HEK293 (cell line): ENCODE data around the gene FRMD6.

Source experiments
- CTCF ChIA-PET: fragments of 350-600 bp; formaldehyde crosslinking; extraction: SDS; loops from one replicate; lab custom pipeline; 2021; ENCODE audit warnings: antibody characterized with exemption; lab: Yijun Ruan, JAX
- POLR2A ChIA-PET: fragments of 300-600 bp; formaldehyde crosslinking; extraction: SDS; loops from one replicate; lab custom pipeline; 2020; ENCODE audit warnings: antibody characterized with exemption, inconsistent platforms; lab: Yijun Ruan, JAX
- H3K27ac ChIP-seq: fragments of 200-500 bp; sonication (Bioruptor generic); 2 replicates; pipeline ENCODE4 v1.5.1; 2014; ENCODE audit warnings: low read depth, low read length, control low read depth, inconsistent platforms; ENCODE audit errors: extremely low read depth
- H3K36me3 ChIP-seq, 2 experiments: fragments of 200-500 bp in 1 of 2; sonication (Bioruptor generic) in 1 of 2; 1 replicate in 1 of 2; 2 replicates in 1 of 2; pipeline ENCODE4 v1.5.1; 2014 to 2017; ENCODE audit warnings: inconsistent platforms in 2 of 2, low read length in 2 of 2; ENCODE audit not compliant: control insufficient read depth in 2 of 2, insufficient read depth in 1 of 2
- H3K4me1 ChIP-seq: fragments of 200-500 bp; sonication (Bioruptor generic); 2 replicates; pipeline ENCODE4 v1.5.1; 2014; ENCODE audit warnings: mild to moderate bottlenecking, low read length, inconsistent platforms; ENCODE audit not compliant: control insufficient read depth, insufficient read depth
- H3K4me3 ChIP-seq: 2 replicates; pipeline ENCODE4 v1.5.1; 2011; ENCODE audit warnings: low read depth, mild to moderate bottlenecking, control low read depth, low read length, moderate library complexity
- H3K9me3 ChIP-seq: fragments of 200-500 bp; sonication (Bioruptor generic); 2 replicates; pipeline ENCODE4 v1.5.1; 2014; ENCODE audit warnings: low read depth, low read length, inconsistent platforms; ENCODE audit not compliant: control insufficient read depth, insufficient read depth
- BCL11A ChIP-seq: fragments of 450-650 bp; formaldehyde crosslinking; IDR thresholded peaks from 2 replicates; pipeline ENCODE4 v1.5.1; 2016; ENCODE audit warnings: low read depth, missing biosample characterization, missing genetic modification characterization
- BCL11B ChIP-seq: fragments of 450-650 bp; formaldehyde crosslinking; IDR thresholded peaks from 2 replicates; pipeline ENCODE4 v1.5.1; 2016; ENCODE audit warnings: low read depth, missing biosample characterization, missing genetic modification characterization
- GLIS2 ChIP-seq: fragments of 450-650 bp; formaldehyde crosslinking; IDR thresholded peaks from 2 replicates; pipeline ENCODE4 v1.5.1; 2016; ENCODE audit warnings: missing biosample characterization, missing genetic modification characterization
- KLF10 ChIP-seq: fragments of 450-650 bp; IDR thresholded peaks from 2 replicates; pipeline ENCODE4 v1.5.1; 2018; ENCODE audit warnings: missing biosample characterization, mild to moderate bottlenecking, missing genetic modification characterization
- KLF16 ChIP-seq: fragments of 450-650 bp; formaldehyde crosslinking; IDR thresholded peaks from 2 replicates; pipeline ENCODE4 v1.5.1; 2017; ENCODE audit warnings: missing biosample characterization, missing genetic modification characterization
- OSR2 ChIP-seq: fragments of 450-650 bp; formaldehyde crosslinking; IDR thresholded peaks from 2 replicates; pipeline ENCODE4 v1.5.1; 2016; ENCODE audit warnings: missing biosample characterization, missing genetic modification characterization
- PRDM1 ChIP-seq: fragments of 450-650 bp; formaldehyde crosslinking; IDR thresholded peaks from 2 replicates; pipeline ENCODE4; 2016; ENCODE audit warnings: missing biosample characterization, missing genetic modification characterization
- REPIN1 ChIP-seq: fragments of 450-650 bp; formaldehyde crosslinking; IDR thresholded peaks from 2 replicates; pipeline ENCODE4 v1.5.1; 2017; ENCODE audit warnings: missing biosample characterization, missing genetic modification characterization, low read depth
- SP3 ChIP-seq: fragments of 450-650 bp; formaldehyde crosslinking; IDR thresholded peaks from 2 replicates; pipeline ENCODE4 v1.5.1; 2016; ENCODE audit warnings: missing biosample characterization, missing genetic modification characterization
- TRIM28 ChIP-seq: IDR thresholded peaks from 2 replicates; pipeline ENCODE4 v1.6.1; 2011; ENCODE audit warnings: low read length, control low read depth, borderline replicate concordance
- ZBTB1 ChIP-seq: fragments of 450-650 bp; formaldehyde crosslinking; IDR thresholded peaks from 2 replicates; pipeline ENCODE4 v1.5.1; 2016; ENCODE audit warnings: missing biosample characterization, missing genetic modification characterization
- ZBTB48 ChIP-seq: fragments of 450-650 bp; formaldehyde crosslinking; IDR thresholded peaks from 2 replicates; pipeline ENCODE4 v1.5.1; 2016; ENCODE audit warnings: missing biosample characterization, missing genetic modification characterization
- ZNF112 ChIP-seq: fragments of 450-650 bp; formaldehyde crosslinking; IDR thresholded peaks from 2 replicates; pipeline ENCODE4 v1.5.0; 2017; ENCODE audit warnings: missing biosample characterization, missing genetic modification characterization
- ZNF133 ChIP-seq: fragments of 450-650 bp; formaldehyde crosslinking; IDR thresholded peaks from 2 replicates; pipeline ENCODE4 v1.5.1; 2016; ENCODE audit warnings: missing biosample characterization, missing genetic modification characterization
- ZNF138 ChIP-seq: fragments of 450-650 bp; formaldehyde crosslinking; IDR thresholded peaks from 2 replicates; pipeline ENCODE4 v1.5.1; 2016; ENCODE audit warnings: missing biosample characterization, missing genetic modification characterization, borderline replicate concordance
- ZNF184 ChIP-seq: fragments of 450-650 bp; IDR thresholded peaks from 2 replicates; pipeline ENCODE4 v1.5.1; 2018; ENCODE audit warnings: missing biosample characterization, mild to moderate bottlenecking, missing genetic modification characterization
- ZNF266 ChIP-seq: fragments of 450-650 bp; formaldehyde crosslinking; IDR thresholded peaks from 2 replicates; pipeline ENCODE4 v1.5.1; 2016; ENCODE audit warnings: missing biosample characterization, missing genetic modification characterization, low read depth
- ZNF335 ChIP-seq: fragments of 450-650 bp; formaldehyde crosslinking; conservative IDR thresholded peaks from 2 replicates; pipeline ENCODE4 v1.5.1; 2016; ENCODE audit warnings: missing biosample characterization, missing genetic modification characterization
- ZNF354C ChIP-seq: fragments of 450-650 bp; formaldehyde crosslinking; IDR thresholded peaks from 2 replicates; pipeline ENCODE4 v1.5.1; 2016; ENCODE audit warnings: missing biosample characterization, missing genetic modification characterization, low read depth, borderline replicate concordance
- ZNF416 ChIP-seq: fragments of 450-650 bp; formaldehyde crosslinking; IDR thresholded peaks from 2 replicates; pipeline ENCODE4 v1.5.1; 2016; ENCODE audit warnings: missing biosample characterization, missing genetic modification characterization
- ZNF488 ChIP-seq: fragments of 450-650 bp; formaldehyde crosslinking; IDR thresholded peaks from 2 replicates; pipeline ENCODE4 v1.5.1; 2016; ENCODE audit warnings: missing biosample characterization, missing genetic modification characterization
- ZNF580 ChIP-seq: fragments of 450-650 bp; formaldehyde crosslinking; IDR thresholded peaks from 2 replicates; pipeline ENCODE4 v1.5.1; 2016; ENCODE audit warnings: missing biosample characterization, missing genetic modification characterization
- ZNF600 ChIP-seq: fragments of 450-650 bp; formaldehyde crosslinking; IDR thresholded peaks from 2 replicates; pipeline ENCODE4 v1.5.1; 2016; ENCODE audit warnings: missing biosample characterization, missing genetic modification characterization
- ZNF704 ChIP-seq: fragments of 450-650 bp; formaldehyde crosslinking; IDR thresholded peaks from 2 replicates; pipeline ENCODE4 v1.5.1; 2016; ENCODE audit warnings: missing biosample characterization, missing genetic modification characterization
- ZNF837 ChIP-seq: fragments of 450-650 bp; formaldehyde crosslinking; IDR thresholded peaks from 2 replicates; pipeline ENCODE4 v1.5.1; 2016; ENCODE audit warnings: missing biosample characterization, missing genetic modification characterization
- TF ChIP-seq, protein P1 (sequence below): fragments of 450-650 bp; formaldehyde crosslinking; IDR thresholded peaks from 2 replicates; pipeline ENCODE4 v1.5.1; 2016; ENCODE audit warnings: missing biosample characterization, missing genetic modification characterization
- TF ChIP-seq, protein P2 (sequence below): fragments of 450-650 bp; formaldehyde crosslinking; IDR thresholded peaks from 2 replicates; pipeline ENCODE4 v1.5.1; 2016; ENCODE audit warnings: missing biosample characterization, missing genetic modification characterization, low read depth

The FRMD6 gene

DNA sequence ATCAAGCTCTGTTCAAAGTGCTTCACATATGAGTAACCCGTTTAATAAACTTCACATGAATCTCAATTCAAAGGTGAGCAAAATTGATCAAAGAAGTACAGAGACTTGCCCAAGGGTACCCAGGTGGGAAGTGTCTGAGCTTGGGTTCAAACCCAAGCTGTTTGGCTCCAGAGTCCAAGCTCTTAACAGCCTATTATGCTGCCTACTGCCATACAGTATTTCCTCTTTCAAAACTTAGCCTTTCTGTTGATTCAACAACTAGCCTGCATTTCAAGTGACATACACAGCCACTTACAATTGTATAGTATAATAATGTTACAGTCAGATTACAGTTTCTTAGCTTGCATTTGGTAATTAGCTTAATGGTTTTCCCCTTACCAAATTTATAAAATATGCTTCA lies 29.7 kb downstream of the FRMD6 start (continued):
- no peak for TF ChIP-seq GLIS2
- no peak for TF ChIP-seq SP3 (tag by site-specific recombination)
- TF ChIP-seq ZNF133 = no peak
- TF ChIP-seq ZNF704 (tag by site-specific recombination) = no peak
- no peak for TF ChIP-seq ZNF837 (tag by site-specific recombination)
- no peak for TF ChIP-seq ZNF138 (tag by site-specific recombination)
- no peak for TF ChIP-seq ZNF580 (tag by site-specific recombination)
- no peak for TF ChIP-seq ZNF600 (tag by site-specific recombination)

DNA sequence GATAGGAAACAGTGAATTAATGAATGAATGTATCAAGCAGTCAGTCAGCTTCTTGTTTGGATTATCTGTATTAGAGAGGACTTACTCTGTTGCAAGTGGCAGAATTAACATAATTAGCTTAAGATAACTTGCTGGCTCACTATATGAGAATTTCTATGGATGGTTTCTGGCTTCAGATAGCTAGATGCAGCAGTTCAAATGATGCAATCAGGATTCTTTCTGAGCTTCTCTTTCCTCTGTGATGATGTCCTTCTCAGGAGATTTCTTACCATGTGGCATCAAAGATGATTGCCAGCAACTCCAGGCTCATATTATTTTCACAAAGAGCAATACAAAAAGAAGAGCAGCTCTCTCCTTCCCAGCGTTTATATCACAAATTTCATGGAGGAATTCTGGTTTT lies 30.7 kb downstream of the FRMD6 start:
- no peak for TF ChIP-seq ZNF488 (tag by site-specific recombination)
- no peak for TF ChIP-seq ZNF704 (tag by site-specific recombination)
- no peak for TF ChIP-seq ZNF335 (tag by site-specific recombination)
- no peak for TF ChIP-seq ZNF112
- no peak for TF ChIP-seq REPIN1 (tag by site-specific recombination)
- TF ChIP-seq BCL11A (tag by site-specific recombination) = no peak
- no peak for TF ChIP-seq KLF16 (tag by site-specific recombination)
- TF ChIP-seq ZNF416 (tag by site-specific recombination) = no peak
- no peak for TF ChIP-seq ZNF266 (tag by site-specific recombination)
- no peak for TF ChIP-seq OSR2
- TF ChIP-seq, protein P1, sequence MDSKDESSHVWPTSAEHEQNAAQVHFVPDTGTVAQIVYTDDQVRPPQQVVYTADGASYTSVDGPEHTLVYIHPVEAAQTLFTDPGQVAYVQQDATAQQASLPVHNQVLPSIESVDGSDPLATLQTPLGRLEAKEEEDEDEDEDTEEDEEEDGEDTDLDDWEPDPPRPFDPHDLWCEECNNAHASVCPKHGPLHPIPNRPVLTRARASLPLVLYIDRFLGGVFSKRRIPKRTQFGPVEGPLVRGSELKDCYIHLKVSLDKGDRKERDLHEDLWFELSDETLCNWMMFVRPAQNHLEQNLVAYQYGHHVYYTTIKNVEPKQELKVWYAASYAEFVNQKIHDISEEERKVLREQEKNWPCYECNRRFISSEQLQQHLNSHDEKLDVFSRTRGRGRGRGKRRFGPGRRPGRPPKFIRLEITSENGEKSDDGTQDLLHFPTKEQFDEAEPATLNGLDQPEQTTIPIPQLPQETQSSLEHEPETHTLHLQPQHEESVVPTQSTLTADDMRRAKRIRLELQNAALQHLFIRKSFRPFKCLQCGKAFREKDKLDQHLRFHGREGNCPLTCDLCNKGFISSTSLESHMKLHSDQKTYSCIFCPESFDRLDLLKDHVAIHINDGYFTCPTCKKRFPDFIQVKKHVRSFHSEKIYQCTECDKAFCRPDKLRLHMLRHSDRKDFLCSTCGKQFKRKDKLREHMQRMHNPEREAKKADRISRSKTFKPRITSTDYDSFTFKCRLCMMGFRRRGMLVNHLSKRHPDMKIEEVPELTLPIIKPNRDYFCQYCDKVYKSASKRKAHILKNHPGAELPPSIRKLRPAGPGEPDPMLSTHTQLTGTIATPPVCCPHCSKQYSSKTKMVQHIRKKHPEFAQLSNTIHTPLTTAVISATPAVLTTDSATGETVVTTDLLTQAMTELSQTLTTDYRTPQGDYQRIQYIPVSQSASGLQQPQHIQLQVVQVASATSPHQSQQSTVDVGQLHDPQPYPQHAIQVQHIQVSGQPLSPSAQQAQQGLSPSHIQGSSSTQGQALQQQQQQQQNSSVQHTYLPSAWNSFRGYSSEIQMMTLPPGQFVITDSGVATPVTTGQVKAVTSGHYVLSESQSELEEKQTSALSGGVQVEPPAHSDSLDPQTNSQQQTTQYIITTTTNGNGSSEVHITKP (tag by site-specific recombination) = no peak
- no peak for TF ChIP-seq ZNF354C (tag by site-specific recombination)
- TF ChIP-seq, protein P2, sequence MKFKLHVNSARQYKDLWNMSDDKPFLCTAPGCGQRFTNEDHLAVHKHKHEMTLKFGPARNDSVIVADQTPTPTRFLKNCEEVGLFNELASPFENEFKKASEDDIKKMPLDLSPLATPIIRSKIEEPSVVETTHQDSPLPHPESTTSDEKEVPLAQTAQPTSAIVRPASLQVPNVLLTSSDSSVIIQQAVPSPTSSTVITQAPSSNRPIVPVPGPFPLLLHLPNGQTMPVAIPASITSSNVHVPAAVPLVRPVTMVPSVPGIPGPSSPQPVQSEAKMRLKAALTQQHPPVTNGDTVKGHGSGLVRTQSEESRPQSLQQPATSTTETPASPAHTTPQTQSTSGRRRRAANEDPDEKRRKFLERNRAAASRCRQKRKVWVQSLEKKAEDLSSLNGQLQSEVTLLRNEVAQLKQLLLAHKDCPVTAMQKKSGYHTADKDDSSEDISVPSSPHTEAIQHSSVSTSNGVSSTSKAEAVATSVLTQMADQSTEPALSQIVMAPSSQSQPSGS (tag by site-specific recombination) = no peak
- no peak for TF ChIP-seq ZBTB1 (tag by site-specific recombination)
- TF ChIP-seq TRIM28 = no peak
- no peak for TF ChIP-seq ZNF184 (tag by site-specific recombination)
- no peak for TF ChIP-seq PRDM1 (tag by site-specific recombination)
- TF ChIP-seq KLF10 (tag by site-specific recombination) = no peak
- TF ChIP-seq ZBTB48 (tag by site-specific recombination) = no peak
- no peak for TF ChIP-seq BCL11B (tag by site-specific recombination)
- CTCF ChIA-PET = interaction anchor here (0.6 to 1.5 kb wide), 6 partner anchors 14 to 399 kb away, joined by 3 to 5 read pairs (median 4); no protein-coding TSS in a partner anchor
- Histone ChIP-seq H3K36me3 (no peaks in the 10 kb centered on the region), H3K4me3 (no peak overlapping the region), H3K27ac (no peak overlapping the region), H3K4me1 (0 out of 2 replicates have a peak, but pooled peaks cover 7% of the 10 kb centered on the region), H3K9me3 (no peaks in the 10 kb centered on the region)
- POLR2A ChIA-PET = interaction anchor here (1.1 kb wide), 1 partner anchor 30 kb away, joined by 3 read pairs; the partner anchor contains the start of gene FRMD6
